ENCODE results near the gene FOXL1.

DNA sequence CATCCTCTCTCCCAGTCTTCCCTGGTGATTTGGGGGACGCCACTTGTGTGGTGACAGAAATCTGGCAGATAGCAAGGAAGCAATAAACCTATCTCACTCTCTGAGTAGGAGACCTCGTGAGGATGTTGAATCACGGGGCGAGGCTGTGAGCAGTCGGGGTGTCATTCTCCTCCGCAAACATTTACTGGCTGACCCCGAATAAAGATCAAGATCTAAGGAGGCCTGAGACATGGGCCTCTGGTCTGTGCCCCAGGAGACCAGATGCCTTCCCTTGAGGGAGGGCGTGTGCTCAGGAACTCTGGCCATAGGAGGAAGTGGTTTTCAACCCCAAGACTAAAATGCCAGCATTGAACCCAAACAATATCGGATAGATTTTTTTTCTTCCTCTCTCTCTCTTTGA, 53.1 kb downstream of the FOXL1 start:
- TF ChIP-seq, protein P1, sequence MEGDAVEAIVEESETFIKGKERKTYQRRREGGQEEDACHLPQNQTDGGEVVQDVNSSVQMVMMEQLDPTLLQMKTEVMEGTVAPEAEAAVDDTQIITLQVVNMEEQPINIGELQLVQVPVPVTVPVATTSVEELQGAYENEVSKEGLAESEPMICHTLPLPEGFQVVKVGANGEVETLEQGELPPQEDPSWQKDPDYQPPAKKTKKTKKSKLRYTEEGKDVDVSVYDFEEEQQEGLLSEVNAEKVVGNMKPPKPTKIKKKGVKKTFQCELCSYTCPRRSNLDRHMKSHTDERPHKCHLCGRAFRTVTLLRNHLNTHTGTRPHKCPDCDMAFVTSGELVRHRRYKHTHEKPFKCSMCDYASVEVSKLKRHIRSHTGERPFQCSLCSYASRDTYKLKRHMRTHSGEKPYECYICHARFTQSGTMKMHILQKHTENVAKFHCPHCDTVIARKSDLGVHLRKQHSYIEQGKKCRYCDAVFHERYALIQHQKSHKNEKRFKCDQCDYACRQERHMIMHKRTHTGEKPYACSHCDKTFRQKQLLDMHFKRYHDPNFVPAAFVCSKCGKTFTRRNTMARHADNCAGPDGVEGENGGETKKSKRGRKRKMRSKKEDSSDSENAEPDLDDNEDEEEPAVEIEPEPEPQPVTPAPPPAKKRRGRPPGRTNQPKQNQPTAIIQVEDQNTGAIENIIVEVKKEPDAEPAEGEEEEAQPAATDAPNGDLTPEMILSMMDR (IDR thresholded peaks at IDR 0.05), result no peak
- no peak for TF ChIP-seq POLR2A (IDR thresholded peaks at IDR 0.05)

Measured in suprapubic skin (tissue), 3 donors.